Stomach (tissue), 4 donors: ENCODE results near the gene HMX1.

Source experiments
- EP300 ChIP-seq: sonication (generic); formaldehyde crosslinking; IDR thresholded peaks from one replicate; pipeline ENCODE4 v1.6.1; 2017; ENCODE audit warnings: antibody characterized with exemption
- POLR2A ChIP-seq, 4 donors: fragments of 450-650 bp; IDR thresholded peaks; one replicate each; pipeline ENCODE4 v1.6.1; 2016; ENCODE audit warnings: antibody characterized with exemption in 4 of 4, control low read depth in 2 of 4, mild to moderate bottlenecking in 1 of 4, moderate library complexity in 1 of 4
- POLR2AphosphoS5 ChIP-seq, 3 donors: sonication (generic); formaldehyde crosslinking; IDR thresholded peaks; one replicate each; pipeline ENCODE4 v1.6.1; 2016; ENCODE audit warnings: antibody characterized with exemption in 3 of 3
- TF ChIP-seq, protein P1 (sequence below), 7 experiments: fragments of 450-650 bp in 4 of 7; fragments of 200-600 bp in 3 of 7; sonication (generic) in 3 of 7; IDR thresholded peaks; one replicate each; pipeline ENCODE4 v1.5.1; 2016 to 2019; ENCODE audit warnings: antibody characterized with exemption in 7 of 7, control low read depth in 2 of 7, mild to moderate bottlenecking in 1 of 7

DNA sequence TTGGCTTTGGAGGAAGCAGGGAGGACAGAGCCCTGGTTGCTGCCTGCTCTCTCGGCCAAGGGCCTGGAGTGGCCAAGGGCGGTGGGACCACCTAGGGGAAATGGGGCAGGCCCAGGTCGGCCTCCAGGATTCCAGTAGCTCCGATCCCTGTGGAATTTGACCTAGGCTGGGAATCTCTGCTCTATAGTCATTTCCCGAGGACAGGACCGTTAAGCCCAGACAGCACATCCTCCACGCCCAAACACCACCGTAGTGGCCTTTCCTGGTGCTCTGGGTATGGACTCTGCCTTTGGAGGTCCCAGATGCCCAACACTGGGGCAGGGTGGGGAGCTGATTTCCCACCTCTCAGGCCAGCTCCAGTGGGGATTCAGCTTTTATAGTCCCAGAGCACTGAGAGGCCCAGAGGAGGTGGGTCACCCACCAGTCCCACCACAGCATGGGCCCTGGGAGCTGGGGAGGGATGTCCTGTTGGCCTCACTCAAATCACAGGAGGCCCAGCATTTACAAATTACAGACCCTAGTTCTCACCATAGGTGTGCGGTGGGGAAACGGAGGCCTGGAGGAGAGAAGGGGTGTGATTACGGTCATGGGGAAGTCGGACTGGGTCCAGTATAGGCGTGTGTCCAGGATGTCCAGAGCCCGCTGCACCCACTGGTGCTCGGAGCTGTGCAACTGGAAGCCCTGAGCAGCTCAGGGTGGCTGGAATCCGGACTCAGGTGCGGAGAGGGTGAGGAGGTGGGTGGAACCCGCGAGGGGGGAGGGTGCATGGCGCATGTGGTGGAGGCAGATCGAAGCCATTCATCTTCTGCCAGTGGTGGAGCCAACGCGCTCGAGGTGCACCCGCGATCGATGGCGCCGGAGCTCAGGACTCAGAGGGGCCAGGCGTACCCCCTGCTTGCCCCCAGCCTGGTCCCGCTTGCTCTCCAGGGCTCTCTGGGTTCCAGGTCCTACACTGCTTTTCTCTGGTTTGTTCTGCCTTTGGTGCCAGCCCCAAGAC, 7.7 kb downstream of the HMX1 start:
- TF ChIP-seq, protein P1, sequence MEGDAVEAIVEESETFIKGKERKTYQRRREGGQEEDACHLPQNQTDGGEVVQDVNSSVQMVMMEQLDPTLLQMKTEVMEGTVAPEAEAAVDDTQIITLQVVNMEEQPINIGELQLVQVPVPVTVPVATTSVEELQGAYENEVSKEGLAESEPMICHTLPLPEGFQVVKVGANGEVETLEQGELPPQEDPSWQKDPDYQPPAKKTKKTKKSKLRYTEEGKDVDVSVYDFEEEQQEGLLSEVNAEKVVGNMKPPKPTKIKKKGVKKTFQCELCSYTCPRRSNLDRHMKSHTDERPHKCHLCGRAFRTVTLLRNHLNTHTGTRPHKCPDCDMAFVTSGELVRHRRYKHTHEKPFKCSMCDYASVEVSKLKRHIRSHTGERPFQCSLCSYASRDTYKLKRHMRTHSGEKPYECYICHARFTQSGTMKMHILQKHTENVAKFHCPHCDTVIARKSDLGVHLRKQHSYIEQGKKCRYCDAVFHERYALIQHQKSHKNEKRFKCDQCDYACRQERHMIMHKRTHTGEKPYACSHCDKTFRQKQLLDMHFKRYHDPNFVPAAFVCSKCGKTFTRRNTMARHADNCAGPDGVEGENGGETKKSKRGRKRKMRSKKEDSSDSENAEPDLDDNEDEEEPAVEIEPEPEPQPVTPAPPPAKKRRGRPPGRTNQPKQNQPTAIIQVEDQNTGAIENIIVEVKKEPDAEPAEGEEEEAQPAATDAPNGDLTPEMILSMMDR (IDR thresholded peaks at IDR 0.05) = no peak
- no peak for TF ChIP-seq POLR2A (IDR thresholded peaks at IDR 0.05)
- no peak for TF ChIP-seq POLR2AphosphoS5 (IDR thresholded peaks at IDR 0.05)
- TF ChIP-seq EP300 = no peak
